GM12878 (cell line): Measurements from ENCODE around the gene CNN1. TPM values are rescaled to one million over a fixed set of nuclear protein-coding genes. Genes with fewer than 3 reads are reported as not detected.

Experiments
- ATAC-seq: fragments of 200-7000 bp; cut with Tn5 transposase; 3 replicates; pipeline ENCODE4 v1.9.1; 2020; ENCODE audit warnings: mild to moderate bottlenecking, moderate library complexity
- BruUV-seq: library from RNA; stranded (reverse); fragments of 400-500 nt; replicated peaks from 2 replicates; lab custom pipeline; 2021; lab: Mats Ljungman, UMichigan
- CTCF ChIA-PET: fragments of 300-600 bp; sonication (Branson Sonifier 250); formaldehyde crosslinking; extraction: SDS; loops from one replicate; lab custom pipeline; 2021; ENCODE audit warnings: inconsistent platforms; lab: Yijun Ruan, JAX
- POLR2A ChIA-PET: fragments of 350-600 bp; formaldehyde crosslinking; extraction: SDS; loops from one replicate; lab custom pipeline; 2021; ENCODE audit warnings: inconsistent platforms; lab: Charles Lee
- RAD21 ChIA-PET: fragments of 300-600 bp; sonication (Branson Sonifier 250); formaldehyde crosslinking; loops from one replicate; lab custom pipeline; 2023; ENCODE audit warnings: antibody characterized with exemption; ENCODE audit not compliant: unreplicated experiment; lab: Charles Lee
- SMC1A ChIA-PET: fragments of 300-600 bp; sonication (Branson Sonifier 250); formaldehyde crosslinking; loops from one replicate; lab custom pipeline; 2023; ENCODE audit not compliant: unreplicated experiment, uncharacterized antibody; lab: Charles Lee
- DNase-seq: peaks from one replicate; pipeline ENCODE4 v3.0.0-alpha.2; 2011; ENCODE audit warnings: low read depth, low spot score
- FAIRE-seq: peaks from 3 replicates; lab custom pipeline; 2011; peaks lifted over from hg19 to GRCh38; lab: Jason Lieb, UNC
- H2AFZ ChIP-seq: 2 replicates; pipeline ENCODE4 v1.6.0; 2011; ENCODE audit warnings: low read depth, low read length, control low read depth; ENCODE audit not compliant: control insufficient read depth
- H3K27ac ChIP-seq: 2 replicates; pipeline ENCODE4 v1.5.1; 2011; ENCODE audit warnings: control low read depth; ENCODE audit not compliant: control insufficient read depth, insufficient read depth
- H3K27me3 ChIP-seq, 2 experiments: replicated peaks in 1 of 2; 2 replicates each; pipeline versions ENCODE4 v1.6.0 to v1.6.1; 2011; ENCODE audit warnings: low read length in 1 of 2; ENCODE audit not compliant: control insufficient read depth in 2 of 2, insufficient read depth in 2 of 2
- H3K36me3 ChIP-seq, 2 experiments: 2 replicates each; pipeline ENCODE4 v1.5.1; 2011; ENCODE audit warnings: low read length in 1 of 2; ENCODE audit not compliant: control insufficient read depth in 2 of 2, insufficient read depth in 2 of 2
- H3K4me1 ChIP-seq: 2 replicates; pipeline ENCODE4 v1.6.1; 2011; ENCODE audit warnings: mild to moderate bottlenecking, low read length, moderate library complexity, mixed read lengths; ENCODE audit not compliant: control insufficient read depth, insufficient read depth
- H3K4me2 ChIP-seq: 2 replicates; pipeline ENCODE4 v1.6.0; 2011; ENCODE audit warnings: control low read depth; ENCODE audit not compliant: control insufficient read depth, insufficient read depth
- H3K4me3 ChIP-seq: fragments of 200-600 bp; sonication (generic); 2 replicates; pipeline ENCODE4 v1.5.1; 2016
- H3K79me2 ChIP-seq: 2 replicates; pipeline ENCODE4 v1.6.0; 2011; ENCODE audit warnings: low read length; ENCODE audit not compliant: control insufficient read depth, insufficient read depth
- H3K9ac ChIP-seq: 2 replicates; pipeline ENCODE4 v1.8.0; 2011; ENCODE audit warnings: low read length, control low read depth, mixed read lengths; ENCODE audit not compliant: control insufficient read depth, insufficient read depth
- H3K9me3 ChIP-seq: replicated peaks from 3 replicates; pipeline ENCODE4 v1.5.1; 2011; ENCODE audit warnings: mild to moderate bottlenecking, low read length; ENCODE audit not compliant: control insufficient read depth, insufficient read depth
- H4K20me1 ChIP-seq: 2 replicates; pipeline ENCODE4 v1.6.0; 2011; ENCODE audit not compliant: control insufficient read depth, insufficient read depth
- ATF2 ChIP-seq: IDR thresholded peaks from 2 replicates; pipeline ENCODE4 v1.6.1; 2012; ENCODE audit warnings: low read length, inconsistent platforms
- GABPA ChIP-seq: IDR thresholded peaks from 2 replicates; pipeline ENCODE4 v1.6.1; 2014; ENCODE audit warnings: antibody characterized with exemption, low read depth, mild to moderate bottlenecking, inconsistent platforms
- GATAD2B ChIP-seq: fragments of 450-650 bp; conservative IDR thresholded peaks from 2 replicates; pipeline ENCODE4 v1.6.1; 2017; ENCODE audit warnings: low read depth, mild to moderate bottlenecking, moderate library complexity
- IRF3 ChIP-seq: fragments of 450-650 bp; IDR thresholded peaks from 2 replicates; pipeline ENCODE4 v1.6.1; 2014; ENCODE audit warnings: mild to moderate bottlenecking
- IRF4 ChIP-seq: IDR thresholded peaks from 2 replicates; pipeline ENCODE4 v1.6.1; 2011; ENCODE audit warnings: low read depth, low read length
- KLF5 ChIP-seq: fragments of 450-650 bp; IDR thresholded peaks from 2 replicates; pipeline ENCODE4 v1.6.1; 2014; ENCODE audit warnings: mild to moderate bottlenecking; ENCODE audit not compliant: partially characterized antibody
- MEF2B ChIP-seq: fragments of 450-650 bp; IDR thresholded peaks from 2 replicates; pipeline ENCODE4 v1.6.1; 2018; ENCODE audit warnings: mild to moderate bottlenecking, moderate library complexity; ENCODE audit not compliant: partially characterized antibody, poor library complexity, severe bottlenecking
- MTA3 ChIP-seq: IDR thresholded peaks from 2 replicates; pipeline ENCODE4 v1.6.1; 2012; ENCODE audit warnings: low read length, inconsistent platforms, borderline replicate concordance
- NFIC ChIP-seq: IDR thresholded peaks from 2 replicates; pipeline ENCODE4 v1.6.1; 2012; ENCODE audit warnings: low read depth, mild to moderate bottlenecking, inconsistent platforms, low read length, moderate library complexity
- RAD21 ChIP-seq: IDR thresholded peaks from 2 replicates; pipeline ENCODE4 v1.6.1; 2011; ENCODE audit warnings: mild to moderate bottlenecking, low read depth, low read length, moderate library complexity; ENCODE audit not compliant: insufficient read depth
- RELB ChIP-seq: fragments of 450-650 bp; IDR thresholded peaks from 2 replicates; pipeline ENCODE4 v1.6.1; 2017; ENCODE audit warnings: low read depth, mild to moderate bottlenecking, moderate library complexity
- SMAD5 ChIP-seq: IDR thresholded peaks from 2 replicates; pipeline ENCODE4 v1.6.1; 2016; ENCODE audit warnings: antibody characterized with exemption, low read depth
- SRF ChIP-seq, 2 experiments: IDR thresholded peaks; 2 replicates each; pipeline ENCODE4 v1.6.1; 2011; ENCODE audit warnings: low read depth in 2 of 2, low read length in 2 of 2, mild to moderate bottlenecking in 1 of 2, moderate library complexity in 1 of 2
- SUZ12 ChIP-seq: fragments of 200-600 bp; sonication (generic); IDR thresholded peaks from one replicate; pipeline ENCODE4 v1.6.1; 2018; ENCODE audit warnings: antibody characterized with exemption, mild to moderate bottlenecking; ENCODE audit not compliant: unreplicated experiment
- ZNF217 ChIP-seq: fragments of 450-650 bp; IDR thresholded peaks from 2 replicates; pipeline ENCODE4 v1.6.1; 2017; ENCODE audit warnings: antibody characterized with exemption, mild to moderate bottlenecking
- WGBS: methylation state at CpG from one replicate; pipeline ENCODE4 v1.1.6; 2016; ENCODE audit warnings: low lambda C conversion rate; ENCODE audit not compliant: insufficient replicate concordance, insufficient coverage; ENCODE audit errors: missing lambda C conversion rate; 5-methylcytosine and 5-hydroxymethylcytosine counted together
- in situ Hi-C: fragments of 300-500 bp; cut with MboI; formaldehyde crosslinking; loops from 9 replicates; pipeline ENCODE4 v1.14.3; 2018; ENCODE audit warnings: mixed read lengths
- intact Hi-C: fragments of 100-400 bp; cut with micrococcal nuclease; formaldehyde crosslinking; loops from one replicate; pipeline ENCODE4 v1.14.2; 2022; ENCODE audit not compliant: unreplicated experiment
- polyA plus RNA-seq, 11 experiments: library from polyadenylated mRNA; depleted of rRNA in 4 of 11; unstranded in 6 of 11; stranded (reverse) in 5 of 11; fragments of >200 nt; fragmentation: Nextera tagmentation in 4 of 11; fragmentation: Illumina TruSeq in 1 of 11; extraction: Ambion mirVana in 4 of 11; extraction: Trizol in 1 of 11; gene quantifications; 1 replicate in 1 of 11; 2 replicates in 10 of 11; pipeline versions ENCODE4 v1.2.1 to v1.2.3, GENCODE V29; 2011 to 2016; ENCODE audit warnings: inconsistent platforms in 2 of 11, missing spikeins in 2 of 11, low read depth in 1 of 11
- total RNA-seq, 4 experiments: library from RNA; depleted of rRNA in 3 of 4; stranded (reverse); fragments of >200 nt in 3 of 4; fragmentation: Illumina TruSeq in 1 of 4; extraction: Trizol in 1 of 4; gene quantifications; 2 replicates each; pipeline versions ENCODE4 v1.2.1 to v1.2.3, GENCODE V29; 2013 to 2021

Gene CNN1
- total and polyA plus RNA-seq, 10 of the 15 experiments (the other 5 are each of a cell fraction or from before 2014, with no cell fraction given): 0.03 to 0.58 (median 0.22) TPM; not detected in 1

- peak; percentile 71 for TF ChIP-seq GATAD2B
- TF ChIP-seq GABPA: peak; percentile 92
- TF ChIP-seq IRF4: peak; percentile 58; the same call in 1 of the 2 replicates
Measured at GRCh38 chr19:11558881-11559828, 20.5 kb downstream of the CNN1 start, which contains the start of gene ELOF1 (continued).

GRCh38 chr19:11560404-11561051 is 21.9 kb downstream of the CNN1 start:
- FAIRE-seq (peak; percentile 71), DNase-seq (peak; percentile 83), ATAC-seq (peak; percentile 81)
- Histone ChIP-seq H3K27ac (peak overlapping the region; percentile 60), H4K20me1 (no peaks in the 10 kb centered on the region), H3K4me2 (peak overlapping the region; percentile 86), H3K9ac (peak overlapping the region; percentile 61), H3K27me3 (no peaks in the 10 kb centered on the region), H2AFZ (peak overlapping the region; percentile 36; the same call in 1 of the 2 replicates), H3K36me3 (no peaks in the 10 kb centered on the region), H3K4me1 (peaks cover 3% of the 10 kb centered on the region), H3K9me3 (no peaks in the 10 kb centered on the region), H3K4me3 (peak overlapping the region; percentile 83), H3K79me2 (peaks cover 42% of the 10 kb centered on the region)
- no TSS peak for BruUV-seq
- ChIA-PET RAD21 (interaction anchor here (0.6 to 6.9 kb wide), 12 partner anchors 9 to 1148 kb away, joined by 3 to 172 read pairs (median 4); partner anchors contain the start of genes ECSIT, SWSAP1 and ZNF20), POLR2A (interaction anchor here (1.2 to 6.8 kb wide), 5 partner anchors 9 to 186 kb away, joined by 3 to 94 read pairs (median 6); partner anchors contain the start of gene SWSAP1), SMC1A (interaction anchor here (0.8 to 8.5 kb wide), 10 partner anchors 9 to 78 kb away, joined by 3 to 215 read pairs (median 6); partner anchors contain the start of genes ACP5 and ECSIT), CTCF (interaction anchor here (0.6 to 9.1 kb wide), 18 partner anchors 8 to 405 kb away, joined by 3 to 225 read pairs (median 4); partner anchors contain the start of genes ECSIT, ZNF491 and ZNF763)
- under 1% methylated on average over 9 of the region's 9 CpGs for WGBS
- in situ Hi-C loops (no loop called here), intact Hi-C loops (loop anchor here (1.0 to 10.0 kb wide), 3 partner anchors 27 to 686 kb away; partner anchors contain the start of genes CARM1 and ZNF700)
- TF ChIP-seq SRF (IDR thresholded peaks at IDR 0.05; ENCODE audit: low read depth in 2 of 2, low read length in 2 of 2): no peak
- TF ChIP-seq ATF2: peak; percentile 68
- TF ChIP-seq KLF5: no peak
- peak; percentile 66 for TF ChIP-seq RELB
- TF ChIP-seq ZNF217: no peak
- peak; percentile 91 for TF ChIP-seq RAD21
- TF ChIP-seq SMAD5: no peak
- no peak for TF ChIP-seq GABPA
- TF ChIP-seq IRF3: no peak
- no peak for TF ChIP-seq SUZ12
- TF ChIP-seq NFIC: peak; percentile 59; the same call in 1 of the 2 replicates
- no peak for TF ChIP-seq MTA3
- TF ChIP-seq MEF2B: peak; percentile 82
